HUES64 (cell line): ENCODE data around the gene CSRP2.

Experiments used
- H3K27ac ChIP-seq: 2 replicates; pipeline ENCODE4 v1.7.0; 2013; ENCODE audit warnings: low read depth, low read length, inconsistent platforms
- H3K27me3 ChIP-seq: 2 replicates; pipeline ENCODE4 v1.6.1; 2013; ENCODE audit warnings: mild to moderate bottlenecking, low read length; ENCODE audit not compliant: insufficient read depth
- H3K36me3 ChIP-seq: 2 replicates; pipeline ENCODE4 v1.6.1; 2013; ENCODE audit warnings: mild to moderate bottlenecking, low read length; ENCODE audit not compliant: insufficient read depth
- H3K4me1 ChIP-seq: 2 replicates; pipeline ENCODE4 v1.6.1; 2013; ENCODE audit warnings: mild to moderate bottlenecking, low read length, moderate library complexity; ENCODE audit not compliant: insufficient read depth
- H3K4me3 ChIP-seq: 2 replicates; pipeline ENCODE4 v1.5.1; 2013; ENCODE audit warnings: mild to moderate bottlenecking, low read length, moderate library complexity
- H3K9ac ChIP-seq: 2 replicates; pipeline ENCODE4 v1.6.1; 2013; ENCODE audit warnings: mild to moderate bottlenecking, low read depth, low read length
- H3K9me3 ChIP-seq: 2 replicates; pipeline ENCODE4 v1.6.1; 2013; ENCODE audit warnings: low read depth, low read length; ENCODE audit not compliant: insufficient read depth
- WGBS: fragments of 150-250, 120-280 bp; methylation state at CpG from one replicate; pipeline ENCODE4 v1.1.7; 2013; ENCODE audit warnings: missing lambda C conversion rate; 5-methylcytosine and 5-hydroxymethylcytosine counted together

Gene CSRP2

DNA sequence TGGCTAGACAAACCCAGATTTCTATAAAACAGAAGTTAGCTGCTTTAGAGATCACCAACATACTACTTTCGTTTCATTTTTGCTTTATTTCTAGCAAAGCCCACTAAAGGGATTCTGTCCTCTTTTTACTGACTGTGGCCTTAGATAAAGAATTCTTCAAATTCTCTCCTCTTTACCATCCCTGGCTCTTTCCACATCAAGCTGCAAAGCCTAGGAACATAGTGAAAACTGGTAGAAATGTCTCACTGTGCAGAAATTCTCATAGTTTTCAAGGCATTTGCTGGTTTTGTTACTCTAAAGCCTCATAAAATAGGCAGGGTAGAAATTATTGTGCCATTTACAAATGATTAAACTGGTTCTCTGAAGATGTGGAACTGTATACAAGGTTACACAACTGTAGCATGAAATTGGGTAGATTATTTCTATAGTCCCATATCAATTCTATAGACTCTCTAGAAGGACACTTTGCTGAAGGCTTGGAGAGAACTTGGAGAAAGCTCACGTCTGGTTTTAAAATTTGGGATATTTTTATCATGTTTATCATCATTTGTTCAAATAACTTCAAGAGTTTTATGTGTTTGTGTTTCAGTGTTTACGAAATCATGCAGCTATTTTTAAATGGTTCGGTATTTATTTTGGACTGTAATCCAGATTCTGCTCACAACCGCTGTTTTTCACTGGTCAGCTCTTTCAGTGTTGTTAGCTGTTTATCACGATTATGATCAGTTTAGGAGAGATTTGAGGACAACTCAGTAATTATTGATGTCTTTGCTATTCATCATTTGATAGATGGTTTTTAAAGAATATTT lies 36.7 kb upstream of the CSRP2 start:
- Histone ChIP-seq H3K27me3 (no peaks in the 10 kb centered on the region), H3K36me3 (no peaks in the 10 kb centered on the region), H3K27ac (no peak overlapping the region), H3K9me3 (no peaks in the 10 kb centered on the region), H3K4me3 (no peak overlapping the region), H3K4me1 (peaks cover 8% of the 10 kb centered on the region; the same call in 1 of the 2 replicates), H3K9ac (no peak overlapping the region)
- 92% methylated on average over 5 of the region's 6 CpGs for WGBS

DNA sequence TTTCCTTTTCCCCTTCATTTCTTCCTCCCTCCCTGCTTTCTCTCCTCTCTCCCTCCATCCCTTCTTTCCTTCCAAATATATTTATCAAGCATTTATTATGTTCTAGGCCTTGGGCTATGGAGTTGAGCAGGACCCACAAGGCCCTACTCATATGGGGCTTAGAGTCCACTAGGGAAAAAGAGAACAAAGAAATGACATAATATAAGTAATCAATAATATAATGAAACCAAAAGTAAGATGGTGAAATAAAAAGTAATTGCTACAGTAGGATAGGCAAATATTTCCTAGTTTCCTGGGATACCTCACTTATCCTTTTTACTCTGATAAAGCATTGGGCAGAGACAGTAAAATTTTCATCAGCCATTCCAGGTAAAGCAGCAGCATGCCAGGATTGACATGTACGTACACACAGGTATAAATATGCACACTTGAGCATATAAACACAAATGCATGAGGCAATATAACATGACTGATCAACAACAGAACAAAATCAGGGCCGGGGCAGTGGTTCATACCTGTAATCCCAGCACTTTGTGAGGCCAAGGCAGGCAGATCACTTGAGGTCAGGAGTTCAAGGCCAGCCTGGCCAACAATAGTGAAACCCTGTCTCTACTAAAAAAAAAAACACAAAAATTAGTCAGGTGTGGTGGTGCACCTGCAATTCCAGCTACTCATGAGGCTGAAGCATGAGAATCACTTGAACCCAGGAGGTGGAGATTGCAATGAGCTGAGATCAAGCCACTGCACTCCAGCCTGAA lies 35.5 kb upstream of the CSRP2 start:
- Histone ChIP-seq H3K36me3 (no peaks in the 10 kb centered on the region), H3K9me3 (no peaks in the 10 kb centered on the region), H3K27ac (no peak overlapping the region), H3K4me3 (no peak overlapping the region), H3K27me3 (no peaks in the 10 kb centered on the region), H3K4me1 (peaks cover 8% of the 10 kb centered on the region), H3K9ac (no peak overlapping the region)
- 88% methylated on average over 2 of the region's 2 CpGs for WGBS

DNA sequence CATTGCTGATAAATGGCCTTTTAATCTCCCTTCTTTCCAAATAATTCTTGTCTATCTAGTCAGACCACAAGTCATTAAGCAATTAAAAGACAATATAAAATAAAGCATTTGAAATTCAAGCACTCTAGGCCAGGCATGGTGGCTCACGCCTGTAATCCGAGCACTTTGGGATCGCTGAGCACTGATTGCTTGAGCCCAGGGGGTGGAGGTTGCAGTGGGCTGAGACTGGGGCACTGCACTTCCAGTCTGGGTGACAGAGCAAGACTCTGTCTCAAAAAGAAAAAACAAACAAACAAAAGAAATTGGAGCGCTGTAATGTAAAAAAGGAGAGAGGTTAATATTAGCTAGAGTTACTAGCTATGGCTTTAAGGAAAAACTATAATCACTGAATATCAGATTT lies 30.5 kb upstream of the CSRP2 start:
- Histone ChIP-seq H3K4me3 (no peak overlapping the region), H3K27me3 (no peaks in the 10 kb centered on the region), H3K4me1 (peaks cover 38% of the 10 kb centered on the region), H3K9me3 (no peaks in the 10 kb centered on the region), H3K36me3 (no peaks in the 10 kb centered on the region), H3K27ac (no peak overlapping the region), H3K9ac (no peak overlapping the region)
- WGBS: 35% methylated on average over 3 of the region's 4 CpGs

GRCh38 chr12:76908303-76909017 lies 29.6 kb upstream of the CSRP2 start:
- Histone ChIP-seq H3K9me3 (no peaks in the 10 kb centered on the region), H3K4me1 (peaks cover 38% of the 10 kb centered on the region), H3K9ac (no peak overlapping the region), H3K27me3 (no peaks in the 10 kb centered on the region), H3K4me3 (no peak overlapping the region), H3K36me3 (no peaks in the 10 kb centered on the region), H3K27ac (no peak overlapping the region)
- 70% methylated on average over 5 of the region's 6 CpGs for WGBS

- Histone ChIP-seq H3K36me3 (no peaks in the 10 kb centered on the region), H3K4me3 (no peak overlapping the region), H3K27ac (no peak overlapping the region), H3K4me1 (peaks cover 7% of the 10 kb centered on the region; the same call in 1 of the 2 replicates), H3K9me3 (no peaks in the 10 kb centered on the region), H3K27me3 (no peaks in the 10 kb centered on the region), H3K9ac (no peak overlapping the region)
- 96% methylated on average over 3 of the region's 4 CpGs for WGBS
These were observed 23.0 kb upstream of the CSRP2 start for GRCh38 chr12:76901628-76902380.

GRCh38 chr12:76899522-76899921 lies 20.7 kb upstream of the CSRP2 start:
- Histone ChIP-seq H3K27ac (no peak overlapping the region), H3K4me3 (no peak overlapping the region), H3K36me3 (no peaks in the 10 kb centered on the region), H3K4me1 (no peaks in the 10 kb centered on the region), H3K9me3 (peaks cover 3% of the 10 kb centered on the region; the same call in 1 of the 2 replicates), H3K9ac (no peak overlapping the region), H3K27me3 (no peaks in the 10 kb centered on the region)
- 91% methylated on average over 2 of the region's 2 CpGs for WGBS

GRCh38 chr12:76898442-76898841 lies 19.6 kb upstream of the CSRP2 start:
- Histone ChIP-seq H3K27me3 (no peaks in the 10 kb centered on the region), H3K9ac (no peak overlapping the region), H3K4me1 (no peaks in the 10 kb centered on the region), H3K9me3 (peaks cover 7% of the 10 kb centered on the region; the same call in 1 of the 2 replicates), H3K36me3 (no peaks in the 10 kb centered on the region), H3K27ac (no peak overlapping the region), H3K4me3 (no peak overlapping the region)
- 93% methylated on average over 1 of the region's 1 CpG for WGBS

- H3K36me3 ChIP-seq: no peaks in the 10 kb centered on the region
- peaks cover 7% of the 10 kb centered on the region; the same call in 1 of the 2 replicates for H3K4me1 ChIP-seq
- no peak overlapping the region for H3K9ac ChIP-seq
- H3K4me3 ChIP-seq: no peak overlapping the region
- H3K27me3 ChIP-seq: no peaks in the 10 kb centered on the region
- peaks cover 7% of the 10 kb centered on the region; the same call in 1 of the 2 replicates for H3K9me3 ChIP-seq
- no peak overlapping the region for H3K27ac ChIP-seq
- WGBS: 100% methylated on average over 1 of the region's 1 CpG
These were observed 17.5 kb upstream of the CSRP2 start for GRCh38 chr12:76896274-76896673.

GRCh38 chr12:76895796-76896195 lies 17.0 kb upstream of the CSRP2 start:
- Histone ChIP-seq H3K36me3 (no peaks in the 10 kb centered on the region), H3K27me3 (no peaks in the 10 kb centered on the region), H3K4me3 (no peak overlapping the region), H3K9me3 (peaks cover 7% of the 10 kb centered on the region; the same call in 1 of the 2 replicates), H3K9ac (no peak overlapping the region), H3K27ac (no peak overlapping the region), H3K4me1 (peaks cover 7% of the 10 kb centered on the region; the same call in 1 of the 2 replicates)
- WGBS: 91% methylated on average over 5 of the region's 5 CpGs

DNA sequence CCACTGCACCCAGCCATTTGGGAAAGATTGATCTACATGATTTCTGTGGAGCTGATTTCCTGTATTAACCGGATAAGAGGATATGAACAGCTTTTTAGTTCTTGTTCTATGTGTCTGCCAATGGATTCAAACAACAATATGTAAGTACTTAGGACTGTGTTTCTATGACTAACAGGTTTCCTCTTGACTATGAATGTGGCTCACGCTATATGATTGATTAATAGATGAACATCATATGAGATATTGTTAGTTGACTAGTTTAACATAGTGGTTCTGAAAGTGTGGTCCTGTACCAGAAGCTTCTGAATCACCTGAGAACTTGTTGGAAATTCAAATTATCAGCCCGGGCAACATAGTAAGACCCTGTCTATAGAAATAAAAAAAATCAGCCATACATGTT lies 12.8 kb upstream of the CSRP2 start:
- H3K9ac ChIP-seq: no peak overlapping the region
- H3K27me3 ChIP-seq: no peaks in the 10 kb centered on the region
- H3K4me1 ChIP-seq: peaks cover 14% of the 10 kb centered on the region; the same call in 1 of the 2 replicates
- no peak overlapping the region for H3K27ac ChIP-seq
- no peaks in the 10 kb centered on the region for H3K36me3 ChIP-seq
- H3K4me3 ChIP-seq: no peak overlapping the region
- H3K9me3 ChIP-seq: peaks cover 7% of the 10 kb centered on the region; the same call in 1 of the 2 replicates
- WGBS: 99% methylated on average over 3 of the region's 3 CpGs
